NT2/D1 (cell line): ENCODE data around the gene PRR29.

Source experiments
- DNase-seq: peaks from one replicate; pipeline ENCODE4 v3.0.0-alpha.2; 2011; ENCODE audit warnings: low read depth, low spot score
- H3K27me3 ChIP-seq: 2 replicates; pipeline ENCODE4 v1.6.0; 2011; ENCODE audit warnings: mild to moderate bottlenecking; ENCODE audit not compliant: insufficient read length, insufficient read depth
- H3K36me3 ChIP-seq: 2 replicates; pipeline ENCODE4 v1.6.1; 2011; ENCODE audit warnings: mild to moderate bottlenecking, low read length, mixed read lengths; ENCODE audit not compliant: insufficient read depth, insufficient read length
- H3K4me1 ChIP-seq: 2 replicates; pipeline ENCODE4 v1.5.1; 2011; ENCODE audit not compliant: insufficient read depth, insufficient read length
- H3K4me3 ChIP-seq: 2 replicates; pipeline ENCODE4 v1.5.1; 2011; ENCODE audit warnings: low read depth; ENCODE audit not compliant: insufficient read length
- H3K9ac ChIP-seq: 2 replicates; pipeline ENCODE4 v1.6.0; 2011; ENCODE audit warnings: low read depth; ENCODE audit not compliant: insufficient read length
- H3K9me3 ChIP-seq: 2 replicates; pipeline ENCODE4 v1.5.1; 2011; ENCODE audit warnings: mild to moderate bottlenecking, low read length; ENCODE audit not compliant: insufficient read depth
- SUZ12 ChIP-seq: IDR thresholded peaks from 2 replicates; pipeline ENCODE4 v1.6.1; 2011; ENCODE audit not compliant: insufficient read length, insufficient read depth; ENCODE audit errors: extremely low read depth
- YY1 ChIP-seq: IDR thresholded peaks from 2 replicates; pipeline ENCODE4 v1.6.1; 2011; ENCODE audit not compliant: insufficient read length, insufficient read depth
- ZNF274 ChIP-seq: IDR thresholded peaks from 2 replicates; pipeline ENCODE4 v1.6.1; 2011; ENCODE audit warnings: mild to moderate bottlenecking, low read depth, low read length

PRR29 gene

GRCh38 chr17:63998050-63998720 lies at the start of gene PRR29:
Gene PRR29, plus strand, starts transcription at chr17:63998351. Its CDS starts 14 bp downstream, at chr17:63998365.
- H3K4me3 ChIP-seq = peak within 1 kb of the TSS; percentile 90
- no peaks in the 10 kb centered on the region for H3K9me3 ChIP-seq
- H3K4me1 ChIP-seq = peaks cover 6% of the 10 kb centered on the region
- no peak for TF ChIP-seq ZNF274
- TF ChIP-seq SUZ12 = no peak
- no peak for TF ChIP-seq YY1
- peak within 1 kb of the TSS; percentile 87 for H3K9ac ChIP-seq
- DNase-seq = peak; percentile 44
- H3K36me3 ChIP-seq = no peaks in the 10 kb centered on the region
- H3K27me3 ChIP-seq = peaks cover 37% of the 10 kb centered on the region

- TF ChIP-seq YY1 (no peak), SUZ12 (no peak), ZNF274 (no peak)
- DNase-seq = no peak
- H3K9ac ChIP-seq = no peak overlapping the region
- no peaks in the 10 kb centered on the region for H3K9me3 ChIP-seq
- H3K4me3 ChIP-seq = no peak overlapping the region
- H3K36me3 ChIP-seq = no peaks in the 10 kb centered on the region
- H3K4me1 ChIP-seq = peaks cover 17% of the 10 kb centered on the region
- no peaks in the 10 kb centered on the region for H3K27me3 ChIP-seq
Observed at GRCh38 chr17:63948521-63948920, 49.6 kb upstream of the PRR29 start.

DNA sequence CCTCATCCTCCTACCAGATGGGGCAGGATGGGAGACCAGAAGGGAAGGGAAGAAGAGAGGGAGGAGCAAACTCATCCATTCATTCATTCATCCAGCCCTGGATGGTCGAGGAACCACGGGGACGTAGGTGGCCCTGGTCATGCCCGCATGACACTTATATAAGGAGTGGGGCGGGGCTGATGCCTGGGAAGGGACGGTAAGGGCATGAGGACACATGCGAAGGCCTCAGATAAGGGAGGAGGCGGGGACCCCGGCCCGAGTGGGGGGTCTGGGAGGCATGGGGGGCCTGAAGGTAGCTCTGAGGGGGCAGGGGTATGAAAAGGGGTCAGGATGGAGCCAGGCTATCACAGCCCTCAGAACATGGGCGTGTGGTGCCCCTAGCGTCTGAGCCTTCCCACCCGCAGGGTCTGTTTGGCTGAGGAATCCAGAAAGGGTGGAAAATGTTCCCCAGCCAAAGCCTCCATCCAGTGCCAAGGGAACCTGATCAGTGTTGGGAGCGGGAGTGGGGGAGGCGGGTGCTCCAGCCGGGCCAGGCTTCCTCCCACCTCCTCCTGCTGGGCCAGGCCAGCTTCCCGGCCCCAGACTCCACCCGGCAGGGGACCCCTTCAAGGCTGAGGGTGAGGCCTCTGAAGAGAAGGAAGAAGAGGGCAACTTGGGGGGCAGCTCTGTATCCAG lies 48.4 kb upstream of the PRR29 start:
- Histone ChIP-seq H3K4me1 (peaks cover 21% of the 10 kb centered on the region), H3K36me3 (no peaks in the 10 kb centered on the region), H3K9me3 (no peaks in the 10 kb centered on the region), H3K27me3 (no peaks in the 10 kb centered on the region), H3K9ac (no peak overlapping the region), H3K4me3 (no peak overlapping the region)
- TF ChIP-seq YY1 (no peak), SUZ12 (no peak), ZNF274 (no peak)
- no peak for DNase-seq

DNA sequence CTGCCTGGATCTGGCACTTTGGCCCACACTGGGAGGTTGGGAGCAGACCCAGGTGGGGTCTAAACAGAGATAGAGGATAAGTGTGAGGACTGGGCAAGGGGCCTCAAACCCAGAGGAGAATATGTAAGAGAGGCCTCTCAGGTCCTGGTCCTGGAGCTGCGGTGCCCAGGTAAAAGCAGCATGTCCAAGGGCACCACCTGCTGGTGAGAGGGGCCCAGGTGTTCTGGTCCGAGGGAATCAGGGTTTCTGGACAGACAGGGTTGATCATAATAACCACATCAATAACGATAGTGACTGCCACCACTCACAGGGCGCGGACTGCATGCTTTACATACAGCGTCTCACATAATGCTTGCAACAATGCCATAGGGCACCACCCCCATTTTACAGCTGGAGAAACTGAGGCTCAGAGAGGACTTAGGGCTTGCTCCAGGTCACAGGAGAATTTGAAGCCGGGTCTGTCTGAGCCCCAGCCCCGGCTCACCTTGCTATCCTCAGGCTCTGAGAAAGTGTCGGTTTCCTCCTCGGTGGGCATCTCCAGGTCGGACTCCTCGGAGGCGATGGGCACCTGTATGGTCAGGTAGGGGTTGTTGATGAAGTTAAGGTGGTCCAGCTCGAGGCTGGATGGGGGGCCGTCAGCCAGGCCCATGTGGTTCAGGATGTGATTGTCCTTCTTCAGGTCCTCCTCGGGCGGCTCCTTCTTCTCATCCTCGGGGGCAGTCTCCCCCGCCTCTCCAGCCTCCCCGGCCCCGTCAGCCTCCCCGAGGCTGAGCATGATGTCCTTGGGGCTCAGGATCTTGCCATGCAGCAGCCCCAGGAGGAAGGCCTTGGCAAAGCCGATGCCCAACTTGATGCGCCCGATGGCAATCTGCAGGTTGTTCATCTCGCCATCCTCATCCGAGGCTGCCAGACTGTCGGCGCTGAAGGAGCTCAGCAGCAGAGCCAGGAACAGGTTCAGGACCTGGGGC lies 46.9 kb upstream of the PRR29 start:
- peaks cover 19% of the 10 kb centered on the region for H3K4me1 ChIP-seq
- no peak for DNase-seq
- peak overlapping the region; percentile 39 for H3K9ac ChIP-seq
- no peak overlapping the region for H3K4me3 ChIP-seq
- no peaks in the 10 kb centered on the region for H3K9me3 ChIP-seq
- H3K36me3 ChIP-seq = no peaks in the 10 kb centered on the region
- TF ChIP-seq SUZ12 (no peak), ZNF274 (no peak), YY1 (no peak)
- H3K27me3 ChIP-seq = no peaks in the 10 kb centered on the region

DNA sequence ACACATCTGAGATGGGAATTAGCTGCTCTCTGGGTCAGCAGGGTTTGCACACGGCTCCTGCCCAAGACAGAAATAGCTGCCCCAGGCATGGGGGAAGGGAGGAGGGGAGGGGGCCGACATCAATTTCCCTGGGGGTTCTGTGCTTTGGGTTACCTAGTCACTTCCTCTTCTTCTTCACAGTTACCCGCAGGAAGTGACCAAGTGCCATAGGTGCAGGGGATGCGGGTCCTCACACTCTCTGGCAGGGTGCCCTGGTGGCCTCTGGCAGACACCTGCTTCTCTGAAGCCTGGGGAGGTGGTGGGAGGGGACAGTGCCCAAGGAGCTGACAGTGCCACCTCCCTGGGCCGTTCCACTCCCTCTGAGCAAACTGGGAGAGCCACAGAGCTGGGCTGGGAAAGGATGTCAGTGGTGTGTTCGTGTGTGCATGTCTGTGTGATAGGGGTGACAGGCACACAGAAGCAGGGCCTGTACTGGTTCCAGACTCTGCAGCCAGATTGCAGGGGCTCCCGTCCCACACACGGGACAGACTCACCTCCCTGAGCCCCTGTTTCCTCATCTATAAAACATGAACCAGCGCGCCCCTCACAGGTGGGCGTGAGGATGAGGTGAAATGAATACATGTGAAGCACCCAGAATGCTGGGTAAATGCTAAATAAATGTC lies 43.6 kb upstream of the PRR29 start:
- Histone ChIP-seq H3K9ac (no peak overlapping the region), H3K4me1 (peaks cover 9% of the 10 kb centered on the region), H3K27me3 (no peaks in the 10 kb centered on the region), H3K4me3 (no peak overlapping the region), H3K36me3 (no peaks in the 10 kb centered on the region), H3K9me3 (no peaks in the 10 kb centered on the region)
- TF ChIP-seq YY1 (no peak), SUZ12 (no peak), ZNF274 (no peak)
- no peak for DNase-seq

DNA sequence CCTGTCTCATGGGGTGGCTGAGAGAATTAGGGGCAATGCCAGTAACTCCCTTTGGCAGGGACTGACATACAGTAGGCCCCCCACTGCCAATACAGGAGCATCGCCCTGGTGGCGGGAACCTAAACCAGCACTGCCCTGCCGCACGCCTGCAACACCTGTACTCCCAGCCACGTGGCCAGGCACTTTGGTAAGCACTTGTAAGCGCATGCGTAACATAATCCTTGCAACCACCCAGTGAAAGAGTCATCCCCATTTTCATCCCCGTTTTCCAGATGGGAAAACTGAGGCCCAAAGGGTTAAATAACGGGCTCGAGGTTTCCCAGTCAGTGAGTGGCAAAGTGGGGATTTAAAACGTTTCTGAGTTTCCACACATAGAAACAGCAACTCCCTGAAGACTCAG lies 42.9 kb upstream of the PRR29 start:
- Histone ChIP-seq H3K9me3 (no peaks in the 10 kb centered on the region), H3K9ac (no peak overlapping the region), H3K36me3 (no peaks in the 10 kb centered on the region), H3K4me1 (peaks cover 15% of the 10 kb centered on the region), H3K4me3 (no peak overlapping the region), H3K27me3 (peaks cover 5% of the 10 kb centered on the region)
- TF ChIP-seq ZNF274 (no peak), SUZ12 (no peak), YY1 (no peak)
- no peak for DNase-seq
